HepG2 (cell line): Measurements from ENCODE around the gene STEAP2. TPM values are rescaled to one million over a fixed set of nuclear protein-coding genes. Genes with fewer than 3 reads are reported as not detected.

Source experiments
- AKNA ChIP-seq: sonication (generic); formaldehyde crosslinking; IDR thresholded peaks from 2 replicates; pipeline ENCODE4 v1.4.0; 2020; ENCODE audit warnings: missing genetic modification reagents, borderline replicate concordance
- BCL6 ChIP-seq: IDR thresholded peaks from 2 replicates; pipeline ENCODE4 v1.6.1; 2016; ENCODE audit warnings: missing genetic modification reagents, missing compliant biosample characterization
- CC2D1A ChIP-seq: sonication (generic); formaldehyde crosslinking; IDR thresholded peaks from 2 replicates; pipeline ENCODE4 v1.8.1; 2023; ENCODE audit warnings: mild to moderate bottlenecking, missing genetic modification reagents
- E2F2 ChIP-seq: sonication (generic); formaldehyde crosslinking; IDR thresholded peaks from 2 replicates; pipeline ENCODE4 v1.4.0; 2020; ENCODE audit warnings: missing genetic modification reagents, borderline replicate concordance
- FOXO4 ChIP-seq: sonication (generic); formaldehyde crosslinking; conservative IDR thresholded peaks from 2 replicates; pipeline ENCODE4 v1.8.1; 2023; ENCODE audit warnings: missing genetic modification reagents
- IKZF4 ChIP-seq: sonication (generic); formaldehyde crosslinking; IDR thresholded peaks from 2 replicates; pipeline ENCODE4 v1.5.1; 2020; ENCODE audit warnings: borderline replicate concordance, mild to moderate bottlenecking, low read depth, missing genetic modification reagents; ENCODE audit errors: not compliant biosample characterization
- PAX8 ChIP-seq: sonication (generic); formaldehyde crosslinking; IDR thresholded peaks from 2 replicates; pipeline ENCODE4 v1.8.0; 2022; ENCODE audit warnings: mild to moderate bottlenecking, missing genetic modification reagents, borderline replicate concordance
- PCBP2 ChIP-seq: fragments of 200-400 bp; formaldehyde crosslinking; optimal IDR thresholded peaks from 2 replicates; pipeline ENCODE3; 2018; ENCODE audit warnings: low read length, low read depth; ENCODE audit not compliant: poor library complexity, severe bottlenecking
- RXRA ChIP-seq: sonication (generic); formaldehyde crosslinking; IDR thresholded peaks from 2 replicates; pipeline ENCODE4 v1.5.1; 2020; ENCODE audit warnings: missing genetic modification reagents
- RXRB ChIP-seq: IDR thresholded peaks from 2 replicates; pipeline ENCODE4 v1.6.1; 2016; ENCODE audit warnings: borderline replicate concordance, missing genetic modification reagents, missing compliant biosample characterization
- SRSF9 ChIP-seq: fragments of 200-400 bp; formaldehyde crosslinking; IDR thresholded peaks from 2 replicates; pipeline ENCODE4 v1.6.1; 2018; ENCODE audit warnings: borderline replicate concordance, mild to moderate bottlenecking, low read depth, low read length; ENCODE audit not compliant: insufficient read depth, poor library complexity, severe bottlenecking
- ZEB1 ChIP-seq: IDR thresholded peaks from 2 replicates; pipeline ENCODE4 v1.6.1; 2012; ENCODE audit warnings: mild to moderate bottlenecking, low read depth, inconsistent platforms; ENCODE audit not compliant: insufficient replicate concordance
- ZNF251 ChIP-seq: sonication (generic); formaldehyde crosslinking; IDR thresholded peaks from 2 replicates; pipeline ENCODE4 v1.9.0; 2021; ENCODE audit warnings: mild to moderate bottlenecking, missing genetic modification reagents
- polyA plus RNA-seq, 8 experiments: library from polyadenylated mRNA; depleted of rRNA in 3 of 8; stranded (reverse) in 7 of 8; unstranded in 1 of 8; fragments of >200 nt; fragmentation: Illumina TruSeq in 4 of 8; extraction: Trizol in 4 of 8; gene quantifications; 2 replicates each; pipeline versions ENCODE4 v1.2.1 to v1.2.3, GENCODE V29; 2011 to 2016; ENCODE audit warnings: low read depth in 4 of 8, missing spikeins in 1 of 8, mixed read lengths in 1 of 8; ENCODE audit not compliant: insufficient read depth in 1 of 8
- total RNA-seq, 5 experiments: library from RNA; depleted of rRNA; stranded (reverse); fragments of >200 nt; fragmentation: Illumina TruSeq; extraction: Trizol; gene quantifications; 2 replicates each; pipeline ENCODE4 v1.2.3, GENCODE V29; 2016; ENCODE audit warnings: low read depth in 1 of 5
- TF ChIP-seq, protein P1 (sequence below): IDR thresholded peaks from 2 replicates; pipeline ENCODE4 v1.6.1; 2016; ENCODE audit warnings: mild to moderate bottlenecking
- TF ChIP-seq, protein P2 (sequence below): sonication (generic); formaldehyde crosslinking; IDR thresholded peaks from 2 replicates; pipeline ENCODE4 v1.9.0; 2021; ENCODE audit warnings: missing genetic modification reagents, borderline replicate concordance

Gene STEAP2
- total and polyA plus RNA-seq, 2 of the 13 experiments (the other 11 are each of a cell fraction or from before 2014, with no cell fraction given), result 4.3 to 4.4 TPM

DNA sequence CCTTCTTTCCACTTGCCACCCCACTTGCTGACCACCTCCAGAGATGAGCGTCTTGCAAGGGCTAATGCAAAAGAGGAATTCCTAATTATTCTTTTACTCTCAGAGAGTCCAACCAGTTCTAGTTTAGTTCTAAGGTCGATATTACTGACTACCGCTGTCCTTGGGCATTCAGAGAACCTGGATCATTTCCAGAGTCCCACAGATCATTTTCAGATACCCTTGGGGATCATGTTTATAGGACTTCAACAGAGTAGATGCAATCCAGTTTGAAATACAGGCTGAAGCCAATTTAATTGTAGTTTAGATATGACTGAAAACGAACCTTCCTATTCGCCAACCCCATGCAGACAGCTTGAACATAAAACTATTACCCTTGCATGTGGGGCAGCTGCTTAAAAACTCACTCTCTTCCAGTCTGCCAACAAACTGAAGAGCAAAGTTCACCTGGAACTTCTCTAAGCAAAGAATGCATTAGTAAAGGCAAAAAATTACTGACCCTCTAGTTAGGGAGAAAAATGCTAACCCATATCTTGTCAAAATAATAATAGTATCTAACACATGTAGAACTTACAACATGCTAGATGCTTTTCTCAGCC, 55.8 kb downstream of the STEAP2 start (continued):
- TF ChIP-seq, protein P1, sequence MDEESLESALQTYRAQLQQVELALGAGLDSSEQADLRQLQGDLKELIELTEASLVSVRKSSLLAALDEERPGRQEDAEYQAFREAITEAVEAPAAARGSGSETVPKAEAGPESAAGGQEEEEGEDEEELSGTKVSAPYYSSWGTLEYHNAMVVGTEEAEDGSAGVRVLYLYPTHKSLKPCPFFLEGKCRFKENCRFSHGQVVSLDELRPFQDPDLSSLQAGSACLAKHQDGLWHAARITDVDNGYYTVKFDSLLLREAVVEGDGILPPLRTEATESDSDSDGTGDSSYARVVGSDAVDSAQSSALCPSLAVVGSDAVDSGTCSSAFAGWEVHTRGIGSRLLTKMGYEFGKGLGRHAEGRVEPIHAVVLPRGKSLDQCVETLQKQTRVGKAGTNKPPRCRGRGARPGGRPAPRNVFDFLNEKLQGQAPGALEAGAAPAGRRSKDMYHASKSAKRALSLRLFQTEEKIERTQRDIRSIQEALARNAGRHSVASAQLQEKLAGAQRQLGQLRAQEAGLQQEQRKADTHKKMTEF (CRISPR knock-in tag), result 0 out of 2 replicates have a peak, but pooled peaks have one; percentile 14
- TF ChIP-seq ZEB1 (no peak), BCL6 (CRISPR knock-in tag) (no peak), PAX8 (no peak), RXRA (CRISPR knock-in tag) (no peak), SRSF9 (no peak), IKZF4 (CRISPR knock-in tag) (no peak), ZNF251 (CRISPR knock-in tag) (no peak), RXRB (CRISPR knock-in tag) (peak; percentile 10; the same call in 1 of the 2 replicates), E2F2 (no peak), PCBP2 (no peak), FOXO4 (CRISPR knock-in tag) (no peak), AKNA (no peak), CC2D1A (no peak)
- TF ChIP-seq, protein P2, sequence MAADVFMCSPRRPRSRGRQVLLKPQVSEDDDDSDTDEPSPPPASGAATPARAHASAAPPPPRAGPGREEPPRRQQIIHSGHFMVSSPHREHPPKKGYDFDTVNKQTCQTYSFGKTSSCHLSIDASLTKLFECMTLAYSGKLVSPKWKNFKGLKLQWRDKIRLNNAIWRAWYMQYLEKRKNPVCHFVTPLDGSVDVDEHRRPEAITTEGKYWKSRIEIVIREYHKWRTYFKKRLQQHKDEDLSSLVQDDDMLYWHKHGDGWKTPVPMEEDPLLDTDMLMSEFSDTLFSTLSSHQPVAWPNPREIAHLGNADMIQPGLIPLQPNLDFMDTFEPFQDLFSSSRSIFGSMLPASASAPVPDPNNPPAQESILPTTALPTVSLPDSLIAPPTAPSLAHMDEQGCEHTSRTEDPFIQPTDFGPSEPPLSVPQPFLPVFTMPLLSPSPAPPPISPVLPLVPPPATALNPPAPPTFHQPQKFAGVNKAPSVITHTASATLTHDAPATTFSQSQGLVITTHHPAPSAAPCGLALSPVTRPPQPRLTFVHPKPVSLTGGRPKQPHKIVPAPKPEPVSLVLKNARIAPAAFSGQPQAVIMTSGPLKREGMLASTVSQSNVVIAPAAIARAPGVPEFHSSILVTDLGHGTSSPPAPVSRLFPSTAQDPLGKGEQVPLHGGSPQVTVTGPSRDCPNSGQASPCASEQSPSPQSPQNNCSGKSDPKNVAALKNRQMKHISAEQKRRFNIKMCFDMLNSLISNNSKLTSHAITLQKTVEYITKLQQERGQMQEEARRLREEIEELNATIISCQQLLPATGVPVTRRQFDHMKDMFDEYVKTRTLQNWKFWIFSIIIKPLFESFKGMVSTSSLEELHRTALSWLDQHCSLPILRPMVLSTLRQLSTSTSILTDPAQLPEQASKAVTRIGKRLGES (CRISPR knock-in tag), result no peak
